Measurements from ENCODE around the gene CENPP. TPM values are rescaled to one million over a fixed set of nuclear protein-coding genes. Genes with fewer than 3 reads are reported as not detected.

CENPP gene
- total RNA-seq, 1 experiment from 2014 or later: 15.6 TPM

- CTCF ChIA-PET: no interaction called here
- Histone ChIP-seq H3K36me3 (ENCODE audit: insufficient read depth, low read length, poor library complexity, severe bottlenecking) (no peaks in the 10 kb centered on the region), H3K4me1 (ENCODE audit: insufficient read depth, low read length, poor library complexity, severe bottlenecking) (peaks cover 18% of the 10 kb centered on the region), H3K27ac (ENCODE audit: low read depth, low read length, poor library complexity, severe bottlenecking) (no peak within 1 kb of the TSS), H3K4me3 (ENCODE audit: low read depth, low read length, poor library complexity, severe bottlenecking) (no peak within 1 kb of the TSS), H3K9me3 (ENCODE audit: low read depth, low read length, poor library complexity, severe bottlenecking) (no peaks in the 10 kb centered on the region), H3K27me3 (replicated peaks; ENCODE audit: insufficient read depth, low read depth, low read length, poor library complexity) (no peaks in the 10 kb centered on the region)
- TF ChIP-seq, protein P1, sequence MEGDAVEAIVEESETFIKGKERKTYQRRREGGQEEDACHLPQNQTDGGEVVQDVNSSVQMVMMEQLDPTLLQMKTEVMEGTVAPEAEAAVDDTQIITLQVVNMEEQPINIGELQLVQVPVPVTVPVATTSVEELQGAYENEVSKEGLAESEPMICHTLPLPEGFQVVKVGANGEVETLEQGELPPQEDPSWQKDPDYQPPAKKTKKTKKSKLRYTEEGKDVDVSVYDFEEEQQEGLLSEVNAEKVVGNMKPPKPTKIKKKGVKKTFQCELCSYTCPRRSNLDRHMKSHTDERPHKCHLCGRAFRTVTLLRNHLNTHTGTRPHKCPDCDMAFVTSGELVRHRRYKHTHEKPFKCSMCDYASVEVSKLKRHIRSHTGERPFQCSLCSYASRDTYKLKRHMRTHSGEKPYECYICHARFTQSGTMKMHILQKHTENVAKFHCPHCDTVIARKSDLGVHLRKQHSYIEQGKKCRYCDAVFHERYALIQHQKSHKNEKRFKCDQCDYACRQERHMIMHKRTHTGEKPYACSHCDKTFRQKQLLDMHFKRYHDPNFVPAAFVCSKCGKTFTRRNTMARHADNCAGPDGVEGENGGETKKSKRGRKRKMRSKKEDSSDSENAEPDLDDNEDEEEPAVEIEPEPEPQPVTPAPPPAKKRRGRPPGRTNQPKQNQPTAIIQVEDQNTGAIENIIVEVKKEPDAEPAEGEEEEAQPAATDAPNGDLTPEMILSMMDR (conservative IDR thresholded peaks at IDR 0.05; ENCODE audit: low read depth, low read length): no peak
- POLR2A ChIA-PET (ENCODE audit: low non-redundant PET): interaction anchor here (0.6 kb wide), 1 partner anchor 545 kb away, joined by 3 read pairs; no protein-coding TSS in a partner anchor
- peak; percentile 27 for DNase-seq (ENCODE audit: low spot score)
- intact Hi-C loops (cut with micrococcal nuclease; ENCODE audit: unreplicated experiment): no loop called here
- no TSS peak for BruUV-seq (replicated peaks)
These were observed 156.6 kb downstream of the CENPP start, which contains the start of gene ASPN for GRCh38 chr9:92482329-92482728. ASPN (minus strand) TSS chr9:92482506.

GRCh38 chr9:92482805-92483204 is 157.1 kb downstream of the CENPP start:
- H3K27ac ChIP-seq (ENCODE audit: low read depth, low read length, poor library complexity, severe bottlenecking): no peak overlapping the region
- CTCF ChIA-PET: no interaction called here
- H3K27me3 ChIP-seq (replicated peaks; ENCODE audit: insufficient read depth, low read depth, low read length, poor library complexity): no peaks in the 10 kb centered on the region
- H3K9me3 ChIP-seq (ENCODE audit: low read depth, low read length, poor library complexity, severe bottlenecking): no peaks in the 10 kb centered on the region
- H3K4me3 ChIP-seq (ENCODE audit: low read depth, low read length, poor library complexity, severe bottlenecking): no peak overlapping the region
- DNase-seq (ENCODE audit: low spot score): no peak
- POLR2A ChIA-PET (ENCODE audit: low non-redundant PET): interaction anchor here (0.6 kb wide), 1 partner anchor 546 kb away, joined by 3 read pairs; no protein-coding TSS in a partner anchor
- intact Hi-C loops (cut with micrococcal nuclease; ENCODE audit: unreplicated experiment): no loop called here
- no peaks in the 10 kb centered on the region for H3K36me3 ChIP-seq (ENCODE audit: insufficient read depth, low read length, poor library complexity, severe bottlenecking)
- TF ChIP-seq EZH2 (IDR thresholded peaks at IDR 0.05; ENCODE audit: borderline replicate concordance, low read depth, low read length, poor library complexity, severe bottlenecking): no peak
- TF ChIP-seq, protein P1 (conservative IDR thresholded peaks at IDR 0.05; ENCODE audit: low read depth, low read length): no peak
- peaks cover 18% of the 10 kb centered on the region for H3K4me1 ChIP-seq (ENCODE audit: insufficient read depth, low read length, poor library complexity, severe bottlenecking)
- no TSS peak for BruUV-seq (replicated peaks)

GRCh38 chr9:92483627-92484545 is 158.1 kb downstream of the CENPP start:
- Histone ChIP-seq H3K36me3 (ENCODE audit: insufficient read depth, low read length, poor library complexity, severe bottlenecking) (no peaks in the 10 kb centered on the region), H3K27ac (ENCODE audit: low read depth, low read length, poor library complexity, severe bottlenecking) (no peak overlapping the region), H3K9me3 (ENCODE audit: low read depth, low read length, poor library complexity, severe bottlenecking) (no peaks in the 10 kb centered on the region), H3K27me3 (replicated peaks; ENCODE audit: insufficient read depth, low read depth, low read length, poor library complexity) (no peaks in the 10 kb centered on the region), H3K4me1 (ENCODE audit: insufficient read depth, low read length, poor library complexity, severe bottlenecking) (peaks cover 18% of the 10 kb centered on the region), H3K4me3 (ENCODE audit: low read depth, low read length, poor library complexity, severe bottlenecking) (no peak overlapping the region)
- TF ChIP-seq EZH2 (IDR thresholded peaks at IDR 0.05; ENCODE audit: borderline replicate concordance, low read depth, low read length, poor library complexity, severe bottlenecking): no peak
- TF ChIP-seq, protein P1 (conservative IDR thresholded peaks at IDR 0.05; ENCODE audit: low read depth, low read length): no peak
- DNase-seq (ENCODE audit: low spot score): peak; percentile 54
- ChIA-PET CTCF (no interaction called here), POLR2A (ENCODE audit: low non-redundant PET) (no interaction called here)
- no TSS peak for BruUV-seq (replicated peaks)
- intact Hi-C loops (cut with micrococcal nuclease; ENCODE audit: unreplicated experiment): no loop called here

Measured in A673 (cell line).